Dermis microvascular lymphatic vessel endothelial cell (primary cell): ENCODE results near the gene HMGB1. TPM values are rescaled to one million over a fixed set of nuclear protein-coding genes. Genes with fewer than 3 reads are reported as not detected.
"Not testable (repeated sequence)": the region's sequence is repeated elsewhere in the genome, so short reads cannot be mapped to it uniquely, and the experiment has no call there.

Experiments
- DNase-seq, 2 donors: peaks; one replicate each; pipeline versions ENCODE4 v3.0.0 to v3.0.0-alpha.2; 2010; ENCODE audit warnings: low read depth in 2 of 2
- total RNA-seq: library from RNA; depleted of rRNA; stranded (reverse); fragments of >200 nt; gene quantifications from 2 replicates; pipeline ENCODE4 v1.2.1, GENCODE V29; 2014

Gene HMGB1
- total RNA-seq, 1 donor from 2014 or later, result 230 TPM

DNA sequence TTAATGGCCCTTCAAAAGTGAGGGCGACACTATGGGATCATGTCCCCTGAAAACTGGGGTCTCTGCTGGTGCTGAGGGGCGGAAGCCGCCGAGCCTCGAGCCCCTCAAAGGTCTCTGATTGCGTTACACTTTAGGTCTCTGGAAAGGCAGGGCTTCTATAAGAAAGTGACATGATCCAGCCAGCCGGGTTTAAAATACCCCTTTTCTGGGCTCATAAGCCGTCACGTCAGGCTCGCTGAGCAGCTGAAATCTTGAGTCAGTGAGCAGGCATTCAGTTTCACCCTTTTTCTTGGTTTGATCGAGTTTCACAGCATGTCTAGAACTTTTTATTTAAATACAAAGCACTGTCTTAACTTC lies 600 bp upstream of the HMGB1 start:
- DNase-seq, result no peak

DNA sequence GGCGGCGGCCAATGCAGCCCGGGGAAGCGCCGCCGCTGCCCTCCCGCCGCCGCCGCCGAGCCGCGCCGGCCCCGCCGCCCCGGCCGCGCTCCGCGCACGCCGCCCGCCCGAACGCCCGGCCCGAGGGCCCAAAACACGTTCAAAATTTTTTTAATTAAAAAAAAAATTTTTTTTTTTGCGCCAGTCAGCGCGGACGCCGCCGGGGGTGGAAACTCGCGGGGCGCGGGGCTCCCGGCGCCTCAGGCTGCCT lies 468 bp downstream of the HMGB1 start:
- no peak for DNase-seq

DNA sequence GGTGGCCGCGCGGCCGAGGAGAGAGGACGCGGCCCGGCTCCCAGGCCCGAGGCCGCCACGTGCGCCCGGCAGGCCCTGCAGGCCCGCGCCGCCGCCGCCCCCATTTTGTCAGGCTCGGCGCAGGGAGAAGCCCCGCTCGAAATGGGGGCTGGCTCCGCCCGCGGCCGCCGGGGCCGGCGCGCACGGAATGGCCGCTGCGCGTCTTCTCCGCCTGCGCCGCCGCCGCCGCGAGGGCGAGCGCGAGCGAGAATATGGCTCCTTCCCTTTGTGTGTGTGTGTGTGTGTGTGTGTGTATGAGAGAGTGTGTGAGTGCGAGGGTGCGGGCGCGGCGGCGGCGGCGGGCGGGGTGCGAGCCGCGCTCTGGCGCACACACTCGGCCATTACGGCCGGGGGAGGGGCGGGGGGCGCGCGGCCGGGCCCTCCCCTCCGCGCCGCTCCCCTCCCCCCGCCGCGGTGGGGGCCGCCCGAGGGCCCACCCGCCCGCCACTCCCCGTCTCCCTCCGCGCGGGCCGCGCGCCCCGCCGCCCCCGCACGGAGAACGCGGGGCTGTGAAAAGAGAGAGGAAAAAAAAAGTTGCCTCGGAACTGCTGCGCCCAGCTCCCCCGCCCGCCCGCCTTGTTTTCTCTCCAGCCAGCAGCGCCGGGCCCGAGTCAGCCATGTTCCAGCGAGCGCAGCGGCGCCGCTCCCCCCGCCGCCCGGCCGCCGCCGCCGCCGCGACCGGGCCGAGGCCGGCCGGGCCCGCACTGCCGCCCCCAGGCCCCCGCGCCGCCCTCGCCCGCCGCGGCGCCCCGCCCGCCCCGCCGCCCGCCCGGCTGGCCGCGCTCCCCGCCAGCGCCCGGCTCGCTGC lies 1.0 kb downstream of the HMGB1 start:
- DNase-seq, result peak; percentile 31 to 83

DNA sequence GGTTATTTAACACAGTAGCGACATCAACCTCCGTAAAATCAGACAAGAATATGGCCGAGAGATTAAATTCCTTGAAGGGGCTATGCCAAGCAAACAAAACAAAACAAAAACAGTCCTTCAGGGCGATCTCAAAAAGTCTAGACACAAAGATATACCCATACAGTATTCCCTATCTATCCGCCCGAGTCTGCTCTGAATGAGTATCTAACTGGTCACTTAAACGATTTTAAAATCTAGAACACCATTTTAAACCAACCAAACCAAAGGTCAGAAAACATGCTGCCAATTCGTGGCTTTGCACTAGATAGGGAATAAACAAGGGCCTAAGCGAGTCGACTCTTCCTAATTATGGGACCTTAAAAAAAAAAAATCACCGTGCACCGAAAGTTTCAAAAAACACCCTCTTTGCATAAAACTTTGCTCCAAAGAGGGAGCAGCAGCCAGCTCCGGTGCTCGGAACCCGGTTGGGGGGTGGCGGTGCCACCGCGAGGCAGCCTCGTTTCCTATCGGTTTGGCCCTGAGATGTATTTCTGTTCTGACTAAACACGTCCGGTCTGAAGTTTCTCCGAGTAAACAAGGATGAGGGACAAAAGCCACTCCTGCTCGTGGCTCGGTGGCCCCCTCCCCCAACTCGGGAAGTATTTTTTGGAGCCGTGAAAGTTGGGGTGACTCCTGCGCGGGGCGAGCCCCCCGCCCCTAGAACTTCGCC lies 1.8 kb downstream of the HMGB1 start:
- peak; percentile 69 to 86 for DNase-seq

- DNase-seq, result peak; percentile 40 to 41
These were observed 4.3 kb downstream of the HMGB1 start for GRCh38 chr13:30461279-30462066.

DNA sequence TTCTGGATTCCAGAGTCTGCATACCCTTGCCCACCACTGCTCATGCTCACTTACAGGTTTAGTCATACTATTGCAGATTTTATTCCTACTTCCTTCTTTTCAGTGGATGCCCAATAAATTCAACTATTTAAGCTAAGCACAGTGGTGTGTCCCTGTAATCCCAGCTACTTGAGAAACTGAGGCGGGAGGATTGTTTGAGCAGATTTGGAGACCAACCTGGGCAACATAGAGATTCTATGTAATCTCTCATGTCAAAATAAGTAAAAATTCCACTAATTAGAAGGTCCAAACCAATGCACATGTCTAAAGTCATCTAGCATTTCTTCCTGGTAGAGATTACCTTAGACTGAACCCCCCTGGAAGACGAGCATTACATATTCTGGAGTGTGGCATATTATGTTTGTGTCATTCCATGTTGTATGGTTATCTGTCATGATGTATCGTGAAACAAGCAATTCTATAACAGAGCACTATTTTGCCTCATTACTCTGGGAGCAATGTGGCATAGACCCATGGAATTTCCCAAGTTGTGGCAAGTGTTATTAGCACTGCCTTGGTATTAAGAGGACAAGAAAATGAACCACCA lies 8.3 kb downstream of the HMGB1 start:
- DNase-seq, result no peak

- DNase-seq, result no peak
These were observed 9.4 kb downstream of the HMGB1 start for GRCh38 chr13:30456290-30456689.

GRCh38 chr13:30454991-30455390 lies 10.7 kb downstream of the HMGB1 start:
- no peak for DNase-seq

GRCh38 chr13:30453727-30454126 lies 12.0 kb downstream of the HMGB1 start:
- peak in 1 of 2 donors; percentile 13 for DNase-seq

GRCh38 chr13:30451476-30451875 lies 14.3 kb downstream of the HMGB1 start:
- not testable (repeated sequence) for DNase-seq

GRCh38 chr13:30450066-30450465 lies 15.7 kb downstream of the HMGB1 start:
- DNase-seq, result no peak

- DNase-seq, result no peak
These were observed 17.3 kb downstream of the HMGB1 start for GRCh38 chr13:30448441-30448840.

- DNase-seq, result no peak
These were observed 19.6 kb downstream of the HMGB1 start for GRCh38 chr13:30446126-30446500.

DNA sequence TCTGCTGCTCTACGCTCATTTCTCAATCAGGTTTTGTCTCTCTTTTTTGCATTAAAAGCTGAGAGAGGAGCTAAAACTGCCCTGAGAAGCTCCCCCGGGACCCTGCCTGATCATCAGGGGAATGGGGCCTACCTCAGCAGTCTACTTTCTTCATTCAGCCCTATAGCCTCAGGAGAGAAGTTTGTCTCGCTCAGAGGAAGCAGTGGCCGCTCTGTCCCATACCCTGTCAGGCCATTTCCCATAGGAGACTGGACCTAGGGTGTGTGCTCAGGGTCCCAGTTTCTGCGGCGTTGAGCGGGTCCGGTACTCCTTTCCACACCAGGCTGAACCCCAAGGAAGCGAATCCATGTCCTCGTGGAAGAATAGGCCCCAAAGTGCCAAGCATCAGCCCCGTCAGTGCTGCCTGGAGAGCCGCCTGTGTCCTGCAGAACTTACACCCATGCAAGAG lies 21.8 kb downstream of the HMGB1 start:
- DNase-seq, result no peak

GRCh38 chr13:30443491-30443890 lies 22.2 kb downstream of the HMGB1 start:
- not testable (repeated sequence) for DNase-seq

- no peak for DNase-seq
These were observed 22.8 kb downstream of the HMGB1 start for GRCh38 chr13:30442926-30443325.

- no peak for DNase-seq
These were observed 24.6 kb downstream of the HMGB1 start for GRCh38 chr13:30440910-30441703.

GRCh38 chr13:30438286-30438685 lies 27.4 kb downstream of the HMGB1 start:
- DNase-seq, result no peak

DNA sequence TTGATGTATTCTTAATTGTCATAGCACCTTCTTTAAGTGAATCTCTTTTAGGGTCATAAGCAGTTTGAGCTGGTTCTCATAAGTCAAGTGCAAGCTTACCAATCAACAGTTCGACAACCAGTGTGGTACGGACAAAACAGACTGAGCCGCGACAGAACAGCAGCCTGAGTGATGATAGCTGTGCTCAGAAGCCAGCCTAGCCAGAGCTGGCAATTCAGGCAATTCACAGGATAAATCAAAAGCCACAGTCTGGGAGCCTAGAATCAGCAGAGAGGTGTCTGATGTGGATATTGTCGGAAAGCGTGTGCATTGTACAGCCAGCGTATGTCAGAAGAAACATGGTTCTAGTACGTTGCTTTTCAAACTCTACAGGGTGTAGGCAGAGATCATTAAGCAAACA lies 28.6 kb downstream of the HMGB1 start:
- no peak for DNase-seq

DNA sequence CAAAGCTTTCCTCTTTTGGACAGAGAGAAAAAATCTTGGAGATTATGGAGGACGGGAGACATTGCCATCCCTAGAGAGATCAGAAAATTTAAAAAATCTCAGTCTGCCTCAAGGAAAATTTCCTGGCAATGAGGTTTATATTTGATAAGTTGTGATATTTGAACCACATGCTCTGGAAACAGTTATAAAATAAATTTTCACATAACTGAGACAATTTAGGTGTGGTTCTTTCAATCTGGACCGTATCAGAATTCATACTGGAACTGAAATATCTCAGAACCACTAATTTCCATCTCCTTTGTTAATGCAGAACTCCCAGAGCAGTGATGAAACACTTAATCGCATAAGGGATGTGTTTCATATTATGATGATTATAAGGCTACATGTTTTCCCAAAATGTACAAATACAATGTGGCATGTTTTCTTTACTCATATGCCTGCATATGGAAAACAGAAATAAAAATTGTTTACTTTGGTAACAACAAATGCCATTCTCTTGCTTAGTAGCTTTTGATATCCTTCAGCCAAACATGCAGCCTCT lies 29.8 kb downstream of the HMGB1 start:
- no peak for DNase-seq
